ENCODE measurements around the gene MAP7.
"Not testable (repeated sequence)": the region's sequence is repeated elsewhere in the genome, so short reads cannot be mapped to it uniquely, and the experiment has no call there.

- TF ChIP-seq POLR2A (IDR thresholded peaks at IDR 0.05; ENCODE audit: low read depth, low read length); CTCF (IDR thresholded peaks at IDR 0.05; ENCODE audit: extremely low read depth in 1 of 2, insufficient read depth in 1 of 2, low read depth in 1 of 2, low read length in 2 of 2); MYC (IDR thresholded peaks at IDR 0.05; ENCODE audit: low read depth, low read length); EZH2 (IDR thresholded peaks at IDR 0.05; ENCODE audit: borderline replicate concordance, low read depth, low read length, severe bottlenecking); FOS (IDR thresholded peaks at IDR 0.05; ENCODE audit: borderline replicate concordance, insufficient read depth, low read length); MAX (IDR thresholded peaks at IDR 0.05; ENCODE audit: insufficient read depth, insufficient read length); POLR2AphosphoS5 (IDR thresholded peaks at IDR 0.05; ENCODE audit: insufficient read depth, low read depth, low read length); JUN (IDR thresholded peaks at IDR 0.05; ENCODE audit: borderline replicate concordance, insufficient read depth, insufficient read length, low read depth); GATA2 (IDR thresholded peaks at IDR 0.05; ENCODE audit: insufficient read depth, insufficient read length, low read depth, low read length): not testable (repeated sequence)
Measured at GRCh38 chr6:136483005-136483404, 67.2 kb downstream of the MAP7 start.
